ENCODE results near the gene MRPL55. TPM values are rescaled to one million over a fixed set of nuclear protein-coding genes. Genes with fewer than 3 reads are reported as not detected.

MRPL55 gene
- total and polyA plus RNA-seq, 4 donors = 37.2 to 90.4 (median 71.0) TPM

DNA sequence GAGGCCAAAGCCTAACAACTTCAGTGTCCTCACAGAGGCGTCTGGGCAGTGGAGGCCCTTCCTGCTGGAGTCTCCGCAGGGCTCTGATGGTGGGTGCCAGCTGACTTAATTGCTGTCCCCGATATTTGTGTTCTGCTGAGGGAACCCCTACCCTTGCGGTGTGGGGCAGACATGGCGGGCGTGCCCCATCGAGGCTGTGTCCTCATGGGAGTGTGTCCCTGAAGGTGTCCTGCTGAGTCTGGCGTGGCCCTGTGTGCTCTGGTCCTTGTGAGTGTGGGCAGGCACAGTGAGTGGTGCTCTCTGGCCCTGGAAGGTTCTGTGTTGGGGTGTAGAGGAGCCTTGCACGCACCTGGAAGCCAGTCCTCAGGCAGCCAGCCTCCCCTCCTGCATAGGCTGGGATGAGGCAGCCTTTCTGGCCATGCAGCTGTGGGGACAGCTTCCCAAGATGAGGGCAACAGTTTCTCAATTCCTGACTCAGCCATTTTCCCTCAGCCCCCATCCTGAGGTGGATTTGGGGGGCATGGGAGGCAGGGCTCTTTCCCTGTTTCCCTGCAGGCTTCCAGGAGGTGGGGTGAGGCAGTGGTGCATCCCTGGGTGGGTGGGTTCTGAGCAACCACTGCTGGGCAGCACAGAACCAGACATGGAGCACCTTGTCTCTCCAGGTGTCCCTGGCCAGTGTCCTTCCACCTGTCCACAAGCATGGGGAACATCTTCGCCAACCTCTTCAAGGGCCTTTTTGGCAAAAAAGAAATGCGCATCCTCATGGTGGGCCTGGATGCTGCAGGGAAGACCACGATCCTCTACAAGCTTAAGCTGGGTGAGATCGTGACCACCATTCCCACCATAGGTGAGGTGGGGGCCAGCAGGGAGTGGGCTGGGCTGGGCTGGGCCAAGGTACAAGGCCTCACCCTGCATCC, 12.4 kb downstream of the MRPL55 start:
- Histone ChIP-seq H3K4me3 (ENCODE audit: low read depth, low read length) (no peak overlapping the region), H3K36me3 (ENCODE audit: control insufficient read depth, insufficient read depth, low read length) (peaks cover 65% of the 10 kb centered on the region), H3K27me3 (ENCODE audit: control insufficient read depth, insufficient read depth, low read length) (no peaks in the 10 kb centered on the region), H3K9me3 (ENCODE audit: control insufficient read depth, insufficient read depth, low read length) (peaks cover 10% of the 10 kb centered on the region), H3K4me1 (ENCODE audit: control insufficient read depth, insufficient read depth, low read length) (peaks cover 3% of the 10 kb centered on the region), H3K27ac (ENCODE audit: low read depth, low read length) (no peak overlapping the region)
- WGBS (ENCODE audit: insufficient coverage) = 97% methylated on average over 10 of the region's 13 CpGs
- DNase-seq (ENCODE audit: low read depth in 4 of 6, low spot score in 6 of 6) = no peak

DNA sequence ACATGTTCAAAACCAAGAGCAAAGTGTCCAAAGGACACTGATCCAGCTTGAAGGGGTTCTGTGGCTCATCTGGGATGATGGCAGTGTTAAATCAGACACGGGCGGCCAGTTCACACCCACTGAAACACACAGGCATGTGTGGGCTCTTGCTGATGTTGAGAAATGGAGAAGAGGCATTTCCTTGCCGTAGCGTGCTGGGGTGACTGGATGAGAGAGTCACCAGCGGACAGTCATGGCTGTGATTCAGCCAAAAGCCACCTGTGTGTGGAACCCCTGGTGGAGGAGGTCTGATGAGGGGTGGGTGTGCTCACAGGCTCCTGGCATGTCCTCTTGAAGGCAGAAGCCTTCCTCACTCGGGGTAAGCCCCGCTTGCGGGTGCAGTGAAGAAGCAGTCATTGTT, 13.2 kb downstream of the MRPL55 start:
- Histone ChIP-seq H3K27me3 (ENCODE audit: control insufficient read depth, insufficient read depth, low read length) (no peaks in the 10 kb centered on the region), H3K36me3 (ENCODE audit: control insufficient read depth, insufficient read depth, low read length) (peaks cover 57% of the 10 kb centered on the region), H3K27ac (ENCODE audit: low read depth, low read length) (no peak overlapping the region), H3K4me3 (ENCODE audit: low read depth, low read length) (no peak overlapping the region), H3K9me3 (ENCODE audit: control insufficient read depth, insufficient read depth, low read length) (peaks cover 10% of the 10 kb centered on the region), H3K4me1 (ENCODE audit: control insufficient read depth, insufficient read depth, low read length) (no peaks in the 10 kb centered on the region)
- DNase-seq (ENCODE audit: low read depth in 4 of 6, low spot score in 6 of 6) = no peak
- WGBS (ENCODE audit: insufficient coverage) = 98% methylated on average over 7 of the region's 8 CpGs

- whole genome bisulfite sequencing (ENCODE audit: insufficient coverage) = 100% methylated on average over 2 of the region's 4 CpGs
- Histone ChIP-seq H3K9me3 (ENCODE audit: control insufficient read depth, insufficient read depth, low read length) (peaks cover 10% of the 10 kb centered on the region), H3K27ac (ENCODE audit: low read depth, low read length) (no peak overlapping the region), H3K36me3 (ENCODE audit: control insufficient read depth, insufficient read depth, low read length) (peaks cover 54% of the 10 kb centered on the region), H3K4me3 (ENCODE audit: low read depth, low read length) (no peak overlapping the region), H3K4me1 (ENCODE audit: control insufficient read depth, insufficient read depth, low read length) (peaks cover 6% of the 10 kb centered on the region), H3K27me3 (ENCODE audit: control insufficient read depth, insufficient read depth, low read length) (no peaks in the 10 kb centered on the region)
- no peak for DNase-seq (ENCODE audit: low read depth in 4 of 6, low spot score in 6 of 6)
Observed at GRCh38 chr1:228095161-228095560, 13.9 kb downstream of the MRPL55 start.

DNA sequence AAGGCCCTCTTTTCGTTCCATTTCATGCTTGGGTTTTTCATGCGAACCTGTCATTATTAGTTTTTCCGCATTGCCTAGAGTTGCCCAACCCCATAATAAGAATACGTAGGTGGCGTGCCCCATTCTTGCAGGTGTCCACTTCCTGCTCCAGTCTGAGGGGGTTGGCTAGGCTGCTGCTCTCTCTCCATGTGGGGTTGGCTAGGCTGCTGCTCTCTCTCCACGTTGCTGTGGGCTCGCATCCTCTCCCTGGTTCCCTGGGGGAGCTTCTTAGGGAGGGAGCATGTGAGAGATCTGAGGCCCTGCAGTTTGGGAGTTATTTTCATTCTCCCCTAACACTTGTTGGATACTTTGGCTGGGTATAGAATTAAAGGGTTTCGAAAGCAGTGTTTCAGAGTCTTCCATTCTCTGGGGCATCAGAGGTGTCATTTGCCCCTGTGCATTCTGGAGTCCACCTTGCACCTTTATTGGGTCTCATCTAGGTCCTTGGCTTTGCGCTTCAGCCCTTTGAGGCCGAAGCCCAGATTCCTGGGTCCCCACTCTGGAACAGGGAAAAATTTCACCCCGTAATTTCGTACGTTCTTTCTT, 14.6 kb downstream of the MRPL55 start:
- no peak for DNase-seq (ENCODE audit: low read depth in 4 of 6, low spot score in 6 of 6)
- 100% methylated on average over 4 of the region's 13 CpGs for WGBS (ENCODE audit: insufficient coverage)
- Histone ChIP-seq H3K4me3 (ENCODE audit: low read depth, low read length) (no peak overlapping the region), H3K4me1 (ENCODE audit: control insufficient read depth, insufficient read depth, low read length) (peaks cover 13% of the 10 kb centered on the region), H3K27ac (ENCODE audit: low read depth, low read length) (no peak overlapping the region), H3K9me3 (ENCODE audit: control insufficient read depth, insufficient read depth, low read length) (peaks cover 10% of the 10 kb centered on the region), H3K36me3 (ENCODE audit: control insufficient read depth, insufficient read depth, low read length) (peaks cover 47% of the 10 kb centered on the region), H3K27me3 (ENCODE audit: control insufficient read depth, insufficient read depth, low read length) (no peaks in the 10 kb centered on the region)

GRCh38 chr1:228093050-228093906, 15.8 kb downstream of the MRPL55 start:
- Histone ChIP-seq H3K9me3 (ENCODE audit: control insufficient read depth, insufficient read depth, low read length) (peaks cover 10% of the 10 kb centered on the region), H3K36me3 (ENCODE audit: control insufficient read depth, insufficient read depth, low read length) (peaks cover 45% of the 10 kb centered on the region), H3K27me3 (ENCODE audit: control insufficient read depth, insufficient read depth, low read length) (no peaks in the 10 kb centered on the region), H3K4me1 (ENCODE audit: control insufficient read depth, insufficient read depth, low read length) (peaks cover 25% of the 10 kb centered on the region), H3K27ac (ENCODE audit: low read depth, low read length) (no peak overlapping the region), H3K4me3 (ENCODE audit: low read depth, low read length) (no peak overlapping the region)
- WGBS (ENCODE audit: insufficient coverage) = 94% methylated on average over 14 of the region's 20 CpGs
- no peak for DNase-seq (ENCODE audit: low read depth in 4 of 6, low spot score in 6 of 6)

DNA sequence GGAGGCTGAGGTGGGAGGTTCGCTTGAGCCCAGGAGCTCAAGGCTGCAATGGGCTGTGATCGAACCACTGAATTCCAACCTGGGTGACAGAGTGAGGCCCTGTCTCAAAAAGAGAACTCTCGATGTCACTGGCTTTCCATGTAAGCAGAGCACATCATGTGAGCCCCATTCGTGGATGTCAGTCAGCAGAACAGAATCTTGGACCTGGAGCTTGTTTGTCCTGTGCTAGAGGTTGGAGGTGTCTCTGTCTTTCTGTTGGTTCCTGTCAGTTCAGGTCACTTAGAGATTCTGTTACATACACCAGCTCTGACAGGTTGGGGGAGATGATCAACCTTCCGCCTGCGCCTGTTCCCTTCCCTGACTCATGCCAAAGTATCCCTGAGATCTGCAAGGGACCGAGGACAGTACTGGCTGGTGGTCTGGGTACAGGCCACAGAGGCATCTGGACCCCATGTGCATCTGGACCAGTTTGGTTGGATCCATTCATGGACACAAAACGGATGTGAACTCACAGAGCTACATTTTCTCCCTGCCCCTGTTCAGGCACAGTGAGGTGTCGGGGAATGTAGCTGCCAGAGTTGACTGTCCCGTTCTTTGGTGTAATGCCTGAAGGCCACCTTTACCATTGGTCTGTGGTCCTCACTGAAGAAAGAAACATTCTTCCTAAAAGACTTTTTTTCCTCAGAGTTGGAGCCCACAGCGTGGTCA, 16.6 kb downstream of the MRPL55 start:
- Histone ChIP-seq H3K9me3 (ENCODE audit: control insufficient read depth, insufficient read depth, low read length) (peaks cover 10% of the 10 kb centered on the region), H3K4me3 (ENCODE audit: low read depth, low read length) (no peak overlapping the region), H3K27me3 (ENCODE audit: control insufficient read depth, insufficient read depth, low read length) (no peaks in the 10 kb centered on the region), H3K4me1 (ENCODE audit: control insufficient read depth, insufficient read depth, low read length) (peaks cover 32% of the 10 kb centered on the region), H3K36me3 (ENCODE audit: control insufficient read depth, insufficient read depth, low read length) (peaks cover 42% of the 10 kb centered on the region), H3K27ac (ENCODE audit: low read depth, low read length) (no peak overlapping the region)
- WGBS (ENCODE audit: insufficient coverage) = 96% methylated on average over 11 of the region's 11 CpGs
- no peak for DNase-seq (ENCODE audit: low read depth in 4 of 6, low spot score in 6 of 6)

DNA sequence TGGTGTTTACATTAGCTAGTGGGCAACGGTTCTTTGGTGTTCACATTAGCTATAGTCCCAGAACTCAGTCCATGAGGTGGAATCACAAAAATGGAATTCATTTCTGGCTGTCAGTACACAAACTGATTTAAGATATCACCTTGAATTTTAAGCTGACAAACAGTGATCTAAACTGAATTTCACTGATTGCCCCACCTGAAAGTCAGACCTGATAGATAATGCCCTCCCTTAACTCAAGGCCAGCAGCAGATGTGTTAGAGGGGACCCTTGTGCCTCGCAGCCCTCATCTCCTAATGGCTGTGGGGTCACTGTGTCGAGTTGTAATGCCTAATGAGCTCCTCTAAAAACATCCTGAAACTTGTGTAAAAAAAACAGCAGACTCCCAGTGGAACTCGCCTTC, 18.0 kb downstream of the MRPL55 start:
- Histone ChIP-seq H3K4me1 (ENCODE audit: control insufficient read depth, insufficient read depth, low read length) (peaks cover 32% of the 10 kb centered on the region), H3K27ac (ENCODE audit: low read depth, low read length) (no peak overlapping the region), H3K9me3 (ENCODE audit: control insufficient read depth, insufficient read depth, low read length) (peaks cover 10% of the 10 kb centered on the region), H3K4me3 (ENCODE audit: low read depth, low read length) (no peak overlapping the region), H3K27me3 (ENCODE audit: control insufficient read depth, insufficient read depth, low read length) (no peaks in the 10 kb centered on the region), H3K36me3 (ENCODE audit: control insufficient read depth, insufficient read depth, low read length) (peaks cover 28% of the 10 kb centered on the region)
- WGBS (ENCODE audit: insufficient coverage) = 92% methylated on average over 3 of the region's 4 CpGs
- no peak for DNase-seq (ENCODE audit: low read depth in 4 of 6, low spot score in 6 of 6)

- Histone ChIP-seq H3K36me3 (ENCODE audit: control insufficient read depth, insufficient read depth, low read length) (peaks cover 27% of the 10 kb centered on the region), H3K9me3 (ENCODE audit: control insufficient read depth, insufficient read depth, low read length) (peaks cover 10% of the 10 kb centered on the region), H3K4me1 (ENCODE audit: control insufficient read depth, insufficient read depth, low read length) (peaks cover 35% of the 10 kb centered on the region), H3K4me3 (ENCODE audit: low read depth, low read length) (no peak overlapping the region), H3K27me3 (ENCODE audit: control insufficient read depth, insufficient read depth, low read length) (no peaks in the 10 kb centered on the region), H3K27ac (ENCODE audit: low read depth, low read length) (no peak overlapping the region)
- 64% methylated on average over 1 of the region's 2 CpGs for WGBS (ENCODE audit: insufficient coverage)
- peak in 1 of 6 donors; percentile 33 for DNase-seq (ENCODE audit: low read depth in 4 of 6, low spot score in 6 of 6)
Observed at GRCh38 chr1:228090613-228091081, 18.5 kb downstream of the MRPL55 start.

Measured in spinal cord (tissue), 10 donors.